ENCODE data around the gene MPZL3.

Gene MPZL3

DNA sequence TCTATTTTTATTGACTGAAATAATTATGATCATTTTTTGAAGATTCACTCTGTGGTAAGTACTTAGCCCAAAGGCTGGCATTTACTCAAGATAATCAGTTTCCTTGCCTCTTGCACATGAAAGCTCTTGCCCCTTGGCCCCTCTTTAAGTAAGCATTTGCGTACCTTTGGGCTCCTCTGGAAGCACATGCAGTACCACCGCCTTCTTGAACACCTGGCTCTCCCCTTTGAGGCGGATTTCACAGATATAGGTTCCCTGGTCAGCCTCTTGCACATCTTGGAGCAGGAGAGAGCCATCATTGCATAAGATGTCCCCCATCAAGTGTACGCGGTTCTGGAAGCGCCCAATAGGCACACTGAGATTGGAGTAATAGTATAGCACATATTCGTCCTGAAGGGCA, 41.8 kb downstream of the MPZL3 start:
- no peak for DNase-seq (ENCODE audit: low read depth)
- no peak overlapping the region for H3K4me3 ChIP-seq (replicated peaks; ENCODE audit: low read depth, low read length)
- TF ChIP-seq, protein P1, sequence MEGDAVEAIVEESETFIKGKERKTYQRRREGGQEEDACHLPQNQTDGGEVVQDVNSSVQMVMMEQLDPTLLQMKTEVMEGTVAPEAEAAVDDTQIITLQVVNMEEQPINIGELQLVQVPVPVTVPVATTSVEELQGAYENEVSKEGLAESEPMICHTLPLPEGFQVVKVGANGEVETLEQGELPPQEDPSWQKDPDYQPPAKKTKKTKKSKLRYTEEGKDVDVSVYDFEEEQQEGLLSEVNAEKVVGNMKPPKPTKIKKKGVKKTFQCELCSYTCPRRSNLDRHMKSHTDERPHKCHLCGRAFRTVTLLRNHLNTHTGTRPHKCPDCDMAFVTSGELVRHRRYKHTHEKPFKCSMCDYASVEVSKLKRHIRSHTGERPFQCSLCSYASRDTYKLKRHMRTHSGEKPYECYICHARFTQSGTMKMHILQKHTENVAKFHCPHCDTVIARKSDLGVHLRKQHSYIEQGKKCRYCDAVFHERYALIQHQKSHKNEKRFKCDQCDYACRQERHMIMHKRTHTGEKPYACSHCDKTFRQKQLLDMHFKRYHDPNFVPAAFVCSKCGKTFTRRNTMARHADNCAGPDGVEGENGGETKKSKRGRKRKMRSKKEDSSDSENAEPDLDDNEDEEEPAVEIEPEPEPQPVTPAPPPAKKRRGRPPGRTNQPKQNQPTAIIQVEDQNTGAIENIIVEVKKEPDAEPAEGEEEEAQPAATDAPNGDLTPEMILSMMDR (IDR thresholded peaks at IDR 0.05; ENCODE audit: low read length, missing control alignments) = no peak

DNA sequence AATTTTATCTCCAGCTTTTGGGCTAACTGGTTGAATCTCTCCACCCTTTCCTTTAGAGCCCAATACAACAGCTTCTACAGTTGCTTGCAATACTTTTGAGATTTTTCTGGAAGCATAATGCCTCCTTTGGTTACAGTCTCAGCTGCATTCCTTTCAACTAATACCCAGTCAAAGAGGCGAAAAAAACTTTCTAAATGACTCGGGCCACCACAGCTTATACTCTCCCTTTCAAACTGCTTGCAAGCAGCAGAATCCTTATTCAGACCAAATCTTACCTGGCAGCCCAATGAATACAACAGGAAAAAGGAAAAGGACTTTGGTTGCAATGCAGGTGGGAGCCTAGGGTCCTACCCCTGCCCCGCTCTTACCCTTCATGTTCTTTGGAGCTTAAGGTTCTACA, 43.1 kb downstream of the MPZL3 start:
- H3K4me3 ChIP-seq (replicated peaks; ENCODE audit: low read depth, low read length) = no peak overlapping the region
- TF ChIP-seq, protein P1 (IDR thresholded peaks at IDR 0.05; ENCODE audit: low read length, missing control alignments) = no peak
- DNase-seq (ENCODE audit: low read depth) = no peak

DNA sequence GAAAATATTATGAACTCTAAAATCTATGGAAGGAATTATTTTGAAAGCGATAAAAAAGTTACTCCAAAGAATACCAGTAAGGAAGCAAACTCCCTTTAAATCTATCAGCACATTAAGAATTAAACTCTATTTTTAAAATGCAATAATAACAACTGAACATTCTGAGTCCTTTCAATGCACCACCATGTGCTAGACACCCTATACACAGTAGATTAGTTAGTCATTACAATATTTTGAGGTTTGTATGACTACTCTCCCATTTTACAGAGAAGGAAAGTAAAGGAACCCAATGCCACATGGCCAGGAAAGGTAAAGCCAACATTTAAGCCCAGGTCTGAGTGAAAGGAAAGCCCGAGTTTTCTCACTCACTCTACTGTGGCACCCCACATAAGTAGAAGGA, 45.1 kb downstream of the MPZL3 start:
- no peak overlapping the region for H3K4me3 ChIP-seq (replicated peaks; ENCODE audit: low read depth, low read length)
- no peak for DNase-seq (ENCODE audit: low read depth)
- TF ChIP-seq, protein P1 (IDR thresholded peaks at IDR 0.05; ENCODE audit: low read length, missing control alignments) = no peak

DNA sequence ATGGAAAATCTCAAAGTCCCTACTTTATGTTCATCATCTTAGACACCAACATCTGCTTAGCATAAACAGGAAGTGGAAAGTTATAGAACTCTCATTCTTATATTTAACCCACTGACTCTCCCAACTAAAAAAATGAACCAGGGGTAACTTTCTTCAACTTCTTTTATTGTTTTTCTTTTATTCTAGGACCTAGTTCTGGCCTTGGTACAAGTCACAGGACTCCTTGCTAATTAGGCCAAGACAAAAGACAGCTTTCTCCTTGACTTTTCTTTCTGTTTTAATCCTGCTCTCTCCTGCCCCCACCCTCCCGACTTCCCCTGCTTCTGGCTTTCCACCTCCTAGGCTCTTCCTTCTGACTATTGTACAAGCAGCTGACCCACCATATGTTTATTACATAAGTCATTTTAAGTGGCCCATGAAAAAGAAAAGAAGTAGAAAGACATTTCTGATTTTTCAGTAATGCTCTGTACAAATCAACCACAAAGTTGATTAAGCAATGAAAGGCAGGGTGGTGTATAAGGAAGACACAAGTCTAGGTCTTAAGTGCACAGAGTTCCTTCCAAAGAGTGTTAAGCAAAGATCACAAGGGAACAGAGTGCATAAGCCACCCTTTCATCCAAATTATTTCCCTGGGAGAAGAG, 45.7 kb downstream of the MPZL3 start:
- TF ChIP-seq, protein P1 (IDR thresholded peaks at IDR 0.05; ENCODE audit: low read length, missing control alignments) = no peak
- DNase-seq (ENCODE audit: low read depth) = no peak

GRCh38 chr11:118205606-118206378, 46.4 kb downstream of the MPZL3 start:
- no peak for DNase-seq (ENCODE audit: low read depth)
- no peak overlapping the region for H3K4me3 ChIP-seq (replicated peaks; ENCODE audit: low read depth, low read length)
- TF ChIP-seq, protein P1 (IDR thresholded peaks at IDR 0.05; ENCODE audit: low read length, missing control alignments) = no peak

More for the DNA sequence above, 45.7 kb downstream of the MPZL3 start:
- no peak overlapping the region for H3K4me3 ChIP-seq (replicated peaks; ENCODE audit: low read depth, low read length)

DNA sequence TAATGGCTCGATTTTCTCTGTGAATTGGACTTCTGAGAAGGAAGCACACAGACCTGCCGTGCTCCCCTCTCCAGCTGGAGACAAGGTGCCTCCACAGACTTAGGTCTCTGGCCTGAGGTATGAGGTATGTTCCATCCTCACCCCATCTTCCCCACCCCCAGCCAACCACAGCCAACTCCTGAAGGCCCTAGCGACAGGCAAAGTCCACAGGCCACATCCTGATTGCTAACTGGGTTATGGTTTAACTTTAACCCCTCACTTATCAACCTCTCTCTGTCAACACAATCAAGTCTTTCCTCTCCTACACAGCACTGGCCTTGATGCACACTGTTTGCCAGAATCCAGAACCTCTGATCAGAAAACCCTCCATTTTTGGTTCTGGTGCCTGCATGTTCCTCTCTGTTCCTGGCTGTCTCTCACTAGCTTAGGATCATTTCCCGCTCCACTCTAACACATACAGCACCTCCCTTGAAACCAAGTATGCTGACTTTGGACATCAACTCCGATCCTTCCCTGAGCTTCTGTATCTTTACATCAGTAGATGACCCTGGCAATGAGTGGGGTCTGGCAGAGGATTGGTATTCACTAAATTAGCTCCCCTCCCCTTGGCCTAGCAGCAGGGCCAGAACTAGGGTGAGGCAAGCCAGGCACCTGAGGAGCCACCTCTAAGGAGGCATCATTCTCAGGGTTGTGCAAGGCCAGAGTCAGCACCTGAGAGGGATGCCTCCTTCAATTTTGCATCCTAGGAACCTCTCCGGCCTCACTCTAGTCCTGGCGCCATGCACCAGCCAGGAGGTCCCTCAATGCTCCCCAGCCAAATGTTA, 49.4 kb downstream of the MPZL3 start:
- H3K4me3 ChIP-seq (replicated peaks; ENCODE audit: low read depth, low read length) = no peak overlapping the region
- TF ChIP-seq, protein P1 (IDR thresholded peaks at IDR 0.05; ENCODE audit: low read length, missing control alignments) = no peak
- no peak for DNase-seq (ENCODE audit: low read depth)
